Skeletal muscle cell (primary cell): ENCODE measurements around the gene FAM98C.
"Not testable (repeated sequence)": the region's sequence is repeated elsewhere in the genome, so short reads cannot be mapped to it uniquely, and the experiment has no call there.

ENCODE experiments used
- DNase-seq: peaks from one replicate; pipeline ENCODE4 v3.0.0-alpha.2; 2010; ENCODE audit warnings: low read depth
- H3K4me3 ChIP-seq: 2 replicates; pipeline ENCODE4 v1.5.1; 2011; ENCODE audit warnings: low read depth, mild to moderate bottlenecking, control low read depth, low read length, moderate library complexity

FAM98C gene

DNA sequence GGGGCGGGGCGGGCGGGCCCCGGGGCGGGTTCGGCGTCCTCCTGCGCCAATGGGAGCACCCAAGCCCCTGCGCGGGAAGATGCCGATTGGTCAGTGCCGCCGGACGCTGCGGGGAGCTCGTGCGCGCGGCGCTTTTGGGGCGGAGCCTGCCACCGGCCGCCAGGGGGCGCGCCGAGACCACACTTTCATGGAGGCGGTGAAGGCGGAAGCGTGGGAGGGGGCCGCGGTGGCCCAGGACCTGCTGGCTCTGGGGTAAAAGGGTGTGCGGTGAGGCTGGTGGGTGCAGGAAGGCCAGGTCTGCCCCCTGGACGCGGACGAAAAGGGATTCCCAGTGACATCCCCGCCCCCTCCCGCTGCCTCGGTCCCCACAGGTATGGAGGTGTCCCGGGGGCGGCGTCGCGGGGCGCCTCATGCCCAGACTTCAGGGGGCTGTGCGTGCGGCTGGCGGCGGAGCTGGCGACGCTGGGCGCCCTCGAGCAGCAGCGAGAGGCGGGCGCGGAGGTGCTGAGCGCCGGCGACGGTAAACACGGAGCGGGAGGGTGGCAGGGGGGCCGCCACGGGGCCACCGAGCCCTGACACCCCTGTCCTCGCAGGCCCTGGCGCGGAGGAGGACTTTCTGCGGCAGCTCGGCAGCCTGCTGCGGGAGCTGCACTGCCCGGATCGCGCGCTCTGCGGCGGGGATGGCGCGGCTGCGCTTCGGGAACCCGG is at the start of gene FAM98C:
FAM98C (plus strand) TSS at position 127 of the 708 bp plus-strand sequence; CDS start at position 188, 61 bp downstream.
- peak; percentile 80 for DNase-seq
- H3K4me3 ChIP-seq: peak within 1 kb of the TSS; percentile 76

DNA sequence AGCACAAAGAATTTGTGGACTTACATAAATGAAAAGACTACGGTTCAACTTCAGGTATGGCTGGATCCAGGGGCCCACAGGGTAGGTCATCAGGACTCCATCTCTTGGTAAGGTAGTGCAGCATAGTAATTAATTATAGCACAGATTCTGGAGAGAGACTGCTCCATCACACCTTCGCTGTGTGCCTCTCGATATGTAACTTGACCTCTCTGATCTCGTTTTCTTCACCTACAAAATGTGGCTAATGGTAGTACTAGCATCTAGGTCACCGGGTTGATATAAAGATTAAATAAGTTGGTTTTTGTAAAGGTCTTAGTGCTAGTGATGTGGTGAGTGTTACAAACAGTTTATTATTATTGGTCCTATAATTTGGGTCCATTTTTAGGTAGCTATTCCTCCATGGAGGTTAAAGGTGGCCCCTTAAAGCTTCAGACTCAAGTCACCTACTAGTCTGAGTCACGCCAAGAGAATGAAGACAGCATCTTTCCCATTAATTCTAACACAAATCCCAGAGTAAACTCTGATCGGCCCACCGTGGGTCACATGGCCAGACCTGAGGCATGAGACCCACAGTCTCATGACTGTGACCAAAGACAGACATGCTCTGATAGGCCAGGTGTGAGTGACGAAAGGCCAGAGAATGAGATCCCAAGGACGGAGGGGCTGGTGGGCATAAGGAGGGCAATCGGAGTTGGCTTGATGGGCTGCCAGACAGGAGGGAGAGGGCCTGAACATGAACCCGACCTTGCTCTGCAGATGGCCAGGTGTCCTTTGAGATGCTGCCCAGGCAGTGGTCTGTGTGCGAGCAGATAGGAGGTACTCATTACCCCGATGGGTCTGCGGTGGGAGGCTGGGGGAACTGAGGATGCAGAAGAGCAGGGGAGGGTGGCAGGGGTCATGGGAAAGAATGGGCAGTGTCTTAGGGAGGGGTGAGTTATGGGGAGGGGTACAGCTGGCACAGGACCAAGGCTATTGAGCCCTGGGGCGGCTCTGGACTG is 46.9 kb upstream of the FAM98C start:
- no peak overlapping the region for H3K4me3 ChIP-seq
- DNase-seq: no peak

DNA sequence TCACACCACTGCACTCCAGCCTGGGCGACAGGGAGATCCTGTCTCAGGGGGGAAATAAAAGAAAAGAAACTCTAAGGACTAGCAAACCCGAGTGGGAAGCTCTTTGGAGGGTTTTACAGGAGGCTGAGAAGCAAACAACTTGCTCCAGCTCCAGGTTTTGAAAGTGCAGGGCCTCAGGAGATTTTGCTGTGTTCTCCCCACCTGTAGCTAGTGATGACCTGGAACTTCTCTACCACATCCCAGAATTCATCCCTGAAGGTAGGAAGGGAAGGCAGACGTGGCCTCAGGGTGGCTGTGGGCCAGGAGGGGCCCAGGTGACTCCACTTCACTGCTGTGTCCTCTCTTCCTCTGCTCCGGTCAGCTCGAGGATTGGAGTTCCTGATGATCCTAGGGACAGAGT is 44.8 kb upstream of the FAM98C start:
- H3K4me3 ChIP-seq: no peak overlapping the region
- DNase-seq: no peak

DNA sequence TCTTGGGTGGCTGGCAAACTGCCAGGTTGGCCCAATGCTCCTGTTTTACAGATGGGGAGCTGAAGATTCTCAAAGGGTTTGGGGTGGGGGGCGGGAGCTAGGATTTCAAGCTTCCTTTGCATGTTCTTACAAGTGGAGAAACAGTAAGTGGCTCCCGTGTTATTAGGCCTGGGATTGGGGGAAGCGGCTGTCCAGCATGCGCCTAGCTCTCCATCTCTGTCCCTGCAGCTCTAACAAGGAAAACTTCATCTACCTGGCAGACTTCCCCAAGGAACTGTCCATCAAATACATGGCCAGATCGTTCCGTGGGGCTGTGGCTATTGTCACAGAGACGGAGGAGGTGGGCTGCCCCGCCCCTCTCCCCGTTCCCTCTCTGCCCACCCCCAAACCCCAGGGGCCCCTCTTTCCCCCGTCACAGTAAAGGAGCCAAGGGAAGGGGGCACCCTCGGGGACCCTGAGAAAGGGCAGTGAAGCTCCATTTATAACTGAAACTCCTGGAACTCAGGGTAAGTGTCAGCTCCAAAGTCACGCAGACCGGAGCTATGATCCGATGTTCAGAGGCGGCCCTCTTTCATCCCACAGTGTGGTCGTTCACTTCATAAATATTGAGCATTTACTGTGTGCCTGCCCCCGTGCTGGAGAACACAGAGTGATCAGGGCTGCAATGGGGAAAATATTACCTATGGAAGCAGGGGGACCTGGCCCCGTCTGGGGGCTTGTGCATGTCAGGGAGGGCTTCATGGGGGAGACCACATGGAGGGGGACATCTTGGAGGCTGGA is 43.5 kb upstream of the FAM98C start:
- DNase-seq: no peak
- H3K4me3 ChIP-seq: no peak overlapping the region

DNA sequence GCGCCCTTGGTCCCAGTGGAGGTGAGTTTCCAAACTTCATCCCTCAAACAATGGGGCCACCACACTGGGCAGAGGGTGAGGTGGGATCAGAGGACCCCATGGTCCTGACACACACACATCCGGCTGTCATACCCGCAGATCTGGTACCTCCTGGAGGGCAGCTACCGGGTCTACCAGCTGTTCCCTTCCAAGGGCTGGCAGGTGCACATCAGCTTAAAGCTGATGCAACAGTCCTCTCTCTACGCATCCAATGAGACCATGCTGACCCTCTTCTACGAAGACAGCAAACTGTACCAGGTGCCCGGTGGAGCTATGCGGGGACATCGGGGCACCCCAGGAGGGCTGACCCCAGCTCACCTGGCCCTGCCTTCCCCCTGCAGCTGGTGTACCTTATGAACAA is 42.5 kb upstream of the FAM98C start:
- H3K4me3 ChIP-seq: no peak overlapping the region
- DNase-seq: no peak

DNA sequence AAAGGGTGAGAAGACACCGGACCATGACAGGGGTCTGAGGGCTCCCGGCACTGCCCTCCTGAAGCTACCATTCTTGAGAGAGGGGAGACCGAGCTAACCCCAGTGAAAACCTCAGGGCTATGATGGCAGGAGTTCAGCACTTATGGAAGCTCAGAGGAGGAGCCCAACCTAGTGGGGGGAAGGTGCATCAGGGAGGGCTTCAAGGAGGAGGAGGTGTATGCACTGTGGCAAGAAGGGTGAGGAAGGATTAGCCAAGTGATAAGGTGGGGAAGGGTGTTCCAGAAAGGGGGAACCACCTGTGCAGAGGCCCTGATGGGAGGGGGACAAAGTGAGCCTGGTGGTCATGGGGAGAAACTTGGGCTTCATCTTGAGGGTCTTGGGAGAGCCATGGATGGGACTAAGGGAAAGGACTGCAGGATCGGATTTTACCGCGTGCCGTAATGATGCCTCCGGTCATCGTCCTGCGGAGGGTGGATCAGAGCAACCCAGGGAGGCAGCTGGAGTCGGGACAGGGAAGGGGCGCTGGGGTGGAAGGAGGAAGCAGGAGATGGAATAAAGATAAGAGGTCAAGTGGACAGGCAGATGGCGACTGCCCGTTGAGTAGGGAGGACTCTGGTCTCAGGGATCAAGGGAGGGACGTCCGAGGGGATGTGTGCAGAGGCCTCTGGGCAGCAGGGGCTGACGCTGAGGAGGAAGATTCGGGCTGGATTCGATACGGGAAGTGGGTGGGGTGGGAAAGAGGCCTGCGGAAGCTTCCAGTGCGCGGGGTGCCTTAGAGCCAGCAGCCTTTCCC is 41.9 kb upstream of the FAM98C start:
- no peak for DNase-seq
- H3K4me3 ChIP-seq: peak overlapping the region; percentile 62

DNA sequence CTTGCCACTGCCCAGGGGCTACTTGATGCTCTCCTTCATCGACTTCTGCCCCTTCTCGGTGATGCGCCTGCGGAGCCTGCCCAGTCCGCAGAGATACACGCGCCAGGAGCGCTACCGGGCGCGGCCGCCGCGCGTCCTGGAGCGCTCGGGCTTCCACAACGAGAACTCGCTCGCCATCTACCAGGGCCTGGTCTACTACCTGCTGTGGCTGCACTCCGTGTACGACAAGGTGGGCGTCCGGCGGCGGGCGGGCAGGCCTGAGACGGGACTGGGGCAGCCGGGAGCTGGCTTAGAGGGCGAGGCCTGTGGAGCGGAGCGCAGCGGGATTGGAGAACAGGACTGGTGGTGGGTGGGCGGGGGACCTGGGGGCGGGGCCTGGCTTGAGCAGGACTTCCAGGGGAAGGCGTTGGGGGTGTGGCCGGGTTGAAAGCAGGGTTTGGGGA is 41.2 kb upstream of the FAM98C start:
- H3K4me3 ChIP-seq: peak overlapping the region; percentile 62
- DNase-seq: no peak

DNA sequence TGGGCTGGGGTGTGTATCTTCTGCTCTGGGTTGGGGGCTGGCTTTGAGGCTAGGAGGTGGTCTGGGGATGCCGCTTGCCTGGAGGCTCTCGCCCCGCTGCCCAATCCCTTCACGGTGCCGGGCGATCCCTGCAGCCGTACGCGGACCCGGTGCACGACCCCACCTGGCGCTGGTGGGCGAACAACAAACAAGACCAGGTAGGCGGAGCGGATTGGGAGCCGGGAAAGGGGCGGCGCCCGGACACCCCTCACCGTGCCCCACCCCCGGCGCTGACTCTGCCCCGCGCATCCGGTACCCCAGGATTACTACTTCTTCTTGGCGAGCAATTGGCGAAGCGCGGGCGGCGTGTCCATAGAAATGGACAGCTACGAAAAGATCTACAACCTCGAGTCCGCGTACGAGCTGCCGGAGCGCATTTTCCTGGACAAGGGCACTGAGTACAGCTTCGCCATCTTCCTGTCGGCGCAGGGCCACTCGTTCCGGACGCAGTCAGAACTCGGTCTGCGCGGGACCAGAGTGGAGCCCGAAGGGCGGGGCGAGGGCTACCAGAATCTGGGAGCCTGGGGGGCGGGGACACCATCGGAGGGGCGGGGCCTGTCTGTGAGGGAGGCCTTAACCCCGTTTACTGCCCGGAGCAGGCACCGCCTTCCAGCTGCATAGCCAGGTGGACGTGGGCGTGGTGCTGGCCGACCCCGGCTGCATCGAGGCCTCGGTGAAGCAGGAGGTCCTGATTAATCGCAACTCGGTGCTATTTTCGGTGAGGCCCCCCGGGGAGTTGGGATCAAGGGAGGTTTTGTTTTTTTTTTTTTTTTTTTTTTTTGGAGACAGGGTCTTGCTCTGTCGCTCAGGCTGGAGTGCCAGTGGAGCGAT is 40.6 kb upstream of the FAM98C start:
- H3K4me3 ChIP-seq: peak overlapping the region; percentile 62
- no peak for DNase-seq

DNA sequence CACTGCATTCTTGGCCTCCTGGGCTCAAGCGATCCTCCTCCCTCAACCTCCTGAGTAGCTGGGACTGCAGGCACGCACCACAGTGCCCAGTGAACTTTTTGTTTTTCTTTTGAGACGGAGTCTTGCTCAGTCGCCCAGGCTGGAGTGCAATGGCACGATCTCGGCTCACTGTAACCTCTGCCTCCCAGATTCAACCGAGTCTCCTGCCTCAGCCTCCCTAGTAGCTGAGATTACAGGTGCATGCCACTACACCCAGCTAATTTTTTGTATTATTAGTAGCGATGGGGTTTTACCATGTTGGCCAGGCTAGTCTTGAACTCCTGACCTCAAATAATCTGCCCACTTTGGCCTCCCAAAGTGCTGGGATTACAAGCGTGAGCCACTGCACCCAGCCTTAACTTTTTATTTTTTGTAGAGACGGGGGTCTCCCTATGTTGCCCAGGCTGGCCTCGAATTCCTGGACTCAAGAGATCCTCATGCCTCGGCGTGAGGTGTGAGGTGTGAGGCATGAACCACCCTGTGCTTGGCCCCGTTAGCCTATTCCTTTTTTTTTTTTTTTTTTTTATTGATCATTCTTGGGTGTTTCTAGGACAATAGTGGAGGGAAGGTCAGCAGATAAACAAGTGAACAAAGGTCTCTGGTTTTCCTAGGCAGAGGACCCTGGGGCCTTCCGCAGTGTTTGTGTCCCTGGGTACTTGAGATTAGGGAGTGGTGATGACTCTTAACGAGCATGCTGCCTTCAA is 39.8 kb upstream of the FAM98C start:
- DNase-seq: not testable (repeated sequence)
- peak overlapping the region; percentile 62 for H3K4me3 ChIP-seq

DNA sequence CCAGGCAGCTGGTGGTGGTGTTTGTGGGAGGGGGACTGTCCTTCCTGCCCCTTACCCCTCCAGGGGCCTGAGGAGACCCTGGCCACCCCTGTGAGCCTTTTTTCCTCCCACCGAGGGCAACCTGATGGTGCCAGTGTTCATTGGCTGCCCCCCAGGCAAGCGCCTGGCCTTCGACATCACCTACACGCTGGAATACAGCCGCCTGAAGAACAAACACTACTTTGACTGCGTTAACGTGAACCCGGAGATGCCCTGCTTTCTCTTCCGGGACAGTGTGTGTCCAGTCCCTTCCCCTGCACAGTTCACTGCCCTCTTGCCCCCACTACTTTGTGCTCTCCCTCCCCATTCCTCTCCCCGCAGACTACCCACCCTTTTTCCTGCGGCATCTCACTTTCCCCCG is 35.9 kb upstream of the FAM98C start:
- no peak overlapping the region for H3K4me3 ChIP-seq
- DNase-seq: no peak

DNA sequence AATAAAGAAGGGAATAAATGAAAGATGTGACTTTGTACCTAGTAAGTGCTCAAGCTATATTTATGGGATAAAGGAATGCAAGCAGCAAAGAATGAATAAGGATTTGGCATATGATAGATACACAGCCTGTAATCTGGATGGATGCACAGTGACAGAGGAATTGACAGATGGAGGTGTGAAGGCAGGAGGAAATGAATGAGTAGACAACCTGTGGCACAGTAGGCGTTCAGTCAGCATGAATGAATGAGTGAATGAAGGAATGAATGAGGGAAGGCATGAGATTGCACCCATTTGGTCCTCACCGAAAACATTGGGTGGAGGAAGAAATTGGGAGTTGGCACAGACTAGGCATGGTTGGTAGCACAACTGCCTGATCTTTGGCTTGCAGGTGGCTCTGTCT is 33.3 kb upstream of the FAM98C start:
- H3K4me3 ChIP-seq: no peak overlapping the region
- no peak for DNase-seq

DNA sequence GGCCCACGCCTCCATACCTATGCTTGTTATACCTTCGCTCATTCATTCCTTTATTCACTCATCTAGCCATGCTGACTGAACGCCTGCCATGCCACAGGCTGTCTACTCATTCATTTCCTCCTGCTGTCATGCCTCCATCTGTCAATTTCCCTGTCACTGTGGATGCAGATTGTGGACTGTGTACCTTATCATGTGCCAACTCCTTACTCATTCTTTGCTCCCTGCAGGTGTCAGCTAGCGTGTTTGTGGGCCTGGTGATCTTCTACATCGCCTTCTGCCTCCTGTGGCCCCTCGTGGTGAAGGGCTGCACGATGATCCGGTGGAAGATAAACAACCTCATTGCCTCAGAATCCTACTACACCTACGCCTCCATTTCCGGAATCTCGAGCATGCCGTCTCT is 32.6 kb upstream of the FAM98C start:
- DNase-seq: no peak
- H3K4me3 ChIP-seq: no peak overlapping the region

DNA sequence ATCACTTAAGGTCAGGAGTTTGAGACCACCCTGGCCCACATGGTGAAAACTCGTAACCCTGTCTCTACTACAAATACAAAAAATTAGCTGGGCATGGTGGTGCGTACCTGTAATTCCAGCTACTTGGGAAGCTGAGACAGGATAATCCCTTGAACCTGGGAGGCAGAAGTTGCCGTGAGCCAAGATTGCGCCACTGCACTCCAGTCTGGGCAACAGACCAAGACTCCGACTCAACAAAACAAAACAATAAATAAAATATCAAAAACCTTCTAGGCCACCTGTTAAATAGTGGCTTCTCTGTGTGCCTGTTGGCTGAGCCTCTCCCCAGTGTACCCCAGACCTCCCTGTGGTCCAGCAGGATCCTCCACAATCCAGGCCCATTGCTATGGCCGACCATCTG is 31.8 kb upstream of the FAM98C start:
- no peak for DNase-seq

DNA sequence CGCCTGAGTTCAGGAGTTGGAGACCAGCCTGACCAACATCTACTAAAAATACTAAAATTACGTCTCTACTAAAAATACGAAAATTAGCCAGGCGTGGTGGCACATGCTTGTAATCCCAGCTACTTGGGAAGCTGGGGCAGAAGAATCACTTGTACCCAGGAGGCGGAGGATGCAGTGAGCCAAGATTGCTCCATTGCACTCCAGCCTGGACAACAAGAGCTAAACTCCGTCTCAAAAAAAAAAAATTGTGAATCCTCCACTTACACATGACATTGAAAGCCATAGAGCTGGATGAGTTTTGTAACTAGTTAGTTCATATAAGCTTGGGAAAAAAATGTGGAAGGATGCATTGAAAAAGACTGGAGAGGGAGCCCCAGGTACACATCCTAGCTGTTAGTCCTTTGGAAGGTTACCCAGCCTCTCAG is 29.0 kb upstream of the FAM98C start:
- peak overlapping the region; percentile 93 for H3K4me3 ChIP-seq
- no peak for DNase-seq

More for the DNA sequence above, 31.8 kb upstream of the FAM98C start:
- H3K4me3 ChIP-seq: no peak overlapping the region

DNA sequence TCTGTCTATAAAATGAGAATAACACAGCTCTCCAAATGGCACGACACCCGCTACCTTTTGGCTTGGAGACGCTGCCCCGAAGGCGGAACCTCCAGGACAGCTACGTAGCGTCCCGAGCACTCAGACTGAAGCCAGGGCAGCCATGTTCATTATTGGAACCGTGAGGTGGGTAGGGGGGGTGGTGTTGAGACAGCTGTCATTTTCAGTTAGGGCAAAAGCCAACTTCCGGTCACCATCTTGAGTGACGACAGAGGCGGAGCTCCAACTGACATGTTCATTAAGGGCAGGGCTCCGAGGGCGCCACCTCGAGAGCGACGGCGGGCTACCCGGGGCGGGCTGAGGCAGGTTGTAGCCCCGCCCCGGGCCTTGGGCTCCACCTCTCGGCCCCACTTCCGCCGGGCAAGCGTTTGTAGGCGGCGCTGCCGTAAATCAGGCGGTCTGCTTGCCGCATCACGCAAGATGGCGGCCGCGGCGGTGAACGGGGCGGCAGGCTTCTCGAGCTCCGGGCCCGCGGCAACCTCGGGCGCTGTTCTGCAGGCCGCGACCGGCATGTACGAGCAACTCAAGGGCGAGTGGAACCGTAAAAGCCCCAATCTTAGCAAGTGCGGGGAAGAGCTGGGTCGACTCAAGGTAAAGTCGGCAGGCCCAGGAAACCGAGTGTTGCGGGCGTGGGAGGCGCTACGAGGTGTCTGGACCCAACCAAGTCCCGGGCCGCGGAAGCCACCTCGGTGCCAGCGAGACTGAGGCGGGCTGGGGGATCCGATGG is 28.4 kb upstream of the FAM98C start, which contains the start of gene PSMD8:
PSMD8 (plus strand) TSS at position 240 of the 766 bp plus-strand sequence; CDS start at position 271, 31 bp downstream.
- peak within 1 kb of the TSS; percentile 93 for H3K4me3 ChIP-seq

DNA sequence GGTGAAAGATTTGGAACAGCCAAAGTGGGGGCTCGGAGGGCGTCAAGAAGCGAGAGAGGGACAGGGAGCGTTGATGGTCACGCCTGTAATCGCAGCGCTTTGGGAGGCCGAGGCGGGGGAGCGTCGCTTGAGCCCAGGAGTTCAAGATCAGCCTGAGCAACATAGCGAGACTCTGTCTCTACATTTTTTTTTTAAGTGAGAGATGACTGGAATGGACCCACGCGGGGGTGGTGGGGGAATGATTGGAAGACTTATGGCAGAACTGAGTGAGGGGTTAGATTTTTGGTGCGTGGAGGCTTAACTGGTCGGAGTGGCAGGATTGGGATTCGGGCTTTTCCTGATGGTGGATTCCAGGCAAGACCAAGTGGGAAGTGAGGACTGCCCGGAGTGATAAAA is 27.8 kb upstream of the FAM98C start:
- no peak for DNase-seq
- H3K4me3 ChIP-seq: peak overlapping the region; percentile 93

More for the DNA sequence above, 28.4 kb upstream of the FAM98C start, which contains the start of gene PSMD8:
- DNase-seq: peak; percentile 91
